Measurements from ENCODE around the gene SMIM5. TPM values are rescaled to one million over a fixed set of nuclear protein-coding genes. Genes with fewer than 3 reads are reported as not detected.

Gene SMIM5
- total RNA-seq, 1 experiment from 2014 or later, result 0.24 TPM

DNA sequence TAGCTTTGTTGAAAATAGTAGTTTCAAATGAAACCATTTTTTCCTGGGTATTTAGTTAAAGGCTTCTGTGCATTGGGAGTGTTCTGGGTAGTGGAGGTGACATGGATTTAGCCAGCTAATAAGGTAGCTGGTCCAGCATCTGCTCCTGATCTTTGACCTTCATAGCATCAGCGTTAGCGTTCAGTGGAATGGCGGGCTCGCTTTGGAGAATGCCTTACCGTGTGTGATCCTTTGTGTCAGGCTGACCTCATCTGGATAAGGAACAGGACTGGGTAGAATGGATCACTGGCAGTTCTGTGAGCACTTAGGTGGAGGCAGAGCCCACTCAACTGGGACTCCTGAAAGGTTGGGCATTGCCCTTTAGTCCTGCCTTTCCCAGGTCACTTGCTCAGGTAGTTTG is 37.6 kb downstream of the SMIM5 start:
- peaks cover 12 to 54% (median 53%) of the 10 kb centered on the region in 3 experiments; a peak in 6 of 7 replicates for H3K36me3 Mint-ChIP-seq (ENCODE audit: insufficient read depth in 1 of 3, low read depth in 3 of 3)

More for the DNA sequence above, 37.6 kb downstream of the SMIM5 start:
- Histone ChIP-seq H3K56ac (ENCODE audit: insufficient read length, low read depth, low read length) (no peak overlapping the region), H2BK12ac (ENCODE audit: insufficient read length, low read depth, low read length) (no peak overlapping the region), H3K79me1 (ENCODE audit: insufficient read depth, low read depth, low read length, poor library complexity, severe bottlenecking) (peaks cover 3% of the 10 kb centered on the region), H3K9ac (ENCODE audit: extremely low read depth, insufficient read length, low read length) (no peak overlapping the region), H3K27ac (ENCODE audit: insufficient read length, low read depth, low read length) (no peak overlapping the region), H3K9me3 (ENCODE audit: control insufficient read depth, low read depth, low read length) (no peaks in the 10 kb centered on the region), H3K4me2 (ENCODE audit: insufficient read depth, insufficient read length, low read length) (no peak overlapping the region), H2BK5ac (ENCODE audit: insufficient read length, low read length) (no peak overlapping the region), H3K4ac (ENCODE audit: low read depth, low read length) (no peak overlapping the region), H2AFZ (ENCODE audit: low read length) (no peak overlapping the region), H4K8ac (replicated peaks; ENCODE audit: insufficient read length, low read depth, low read length) (no peak overlapping the region), H3K79me2 (ENCODE audit: insufficient read depth, low read length) (peaks cover 17% of the 10 kb centered on the region; the same call in 1 of the 2 replicates), H3K23ac (ENCODE audit: insufficient read length, low read depth, low read length) (no peak overlapping the region), H3K18ac (ENCODE audit: insufficient read length, low read depth, low read length) (no peak overlapping the region), H3T11ph (ENCODE audit: low read length) (no peak overlapping the region), H3K4me1 (ENCODE audit: insufficient read depth, low read length) (no peaks in the 10 kb centered on the region), H2BK20ac (ENCODE audit: low read depth, low read length, poor library complexity, severe bottlenecking) (no peak overlapping the region), H3K14ac (ENCODE audit: insufficient read depth, low read length) (no peak overlapping the region), H3K27me3 (ENCODE audit: insufficient read depth, low read length) (no peaks in the 10 kb centered on the region), H2BK15ac (ENCODE audit: low read depth, low read length) (no peak overlapping the region), H4K5ac (ENCODE audit: insufficient read length, low read depth, low read length) (no peak overlapping the region), H2BK120ac (ENCODE audit: low read depth, low read length, poor library complexity, severe bottlenecking) (no peak overlapping the region), H2AK5ac (ENCODE audit: insufficient read length, low read length) (no peak overlapping the region), H3K23me2 (ENCODE audit: insufficient read length, low read depth, low read length, poor library complexity, severe bottlenecking) (peaks cover 4% of the 10 kb centered on the region), H4K20me1 (ENCODE audit: control insufficient read depth, insufficient read depth, insufficient read length) (no peaks in the 10 kb centered on the region), H4K91ac (ENCODE audit: insufficient read length, low read depth, low read length) (no peak overlapping the region)
- H3K9me3 Mint-ChIP-seq, result no peaks in the 10 kb centered on the region
- DNase-seq, result no peak
- TF ChIP-seq, protein P1, sequence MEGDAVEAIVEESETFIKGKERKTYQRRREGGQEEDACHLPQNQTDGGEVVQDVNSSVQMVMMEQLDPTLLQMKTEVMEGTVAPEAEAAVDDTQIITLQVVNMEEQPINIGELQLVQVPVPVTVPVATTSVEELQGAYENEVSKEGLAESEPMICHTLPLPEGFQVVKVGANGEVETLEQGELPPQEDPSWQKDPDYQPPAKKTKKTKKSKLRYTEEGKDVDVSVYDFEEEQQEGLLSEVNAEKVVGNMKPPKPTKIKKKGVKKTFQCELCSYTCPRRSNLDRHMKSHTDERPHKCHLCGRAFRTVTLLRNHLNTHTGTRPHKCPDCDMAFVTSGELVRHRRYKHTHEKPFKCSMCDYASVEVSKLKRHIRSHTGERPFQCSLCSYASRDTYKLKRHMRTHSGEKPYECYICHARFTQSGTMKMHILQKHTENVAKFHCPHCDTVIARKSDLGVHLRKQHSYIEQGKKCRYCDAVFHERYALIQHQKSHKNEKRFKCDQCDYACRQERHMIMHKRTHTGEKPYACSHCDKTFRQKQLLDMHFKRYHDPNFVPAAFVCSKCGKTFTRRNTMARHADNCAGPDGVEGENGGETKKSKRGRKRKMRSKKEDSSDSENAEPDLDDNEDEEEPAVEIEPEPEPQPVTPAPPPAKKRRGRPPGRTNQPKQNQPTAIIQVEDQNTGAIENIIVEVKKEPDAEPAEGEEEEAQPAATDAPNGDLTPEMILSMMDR (conservative IDR thresholded peaks at IDR 0.05), result no peak
- peaks cover 5 to 9% of the 10 kb centered on the region in 2 experiments for H3K4me1 Mint-ChIP-seq
- no CpG with 5 or more reads among the region's 5 CpGs for WGBS (ENCODE audit: extremely low coverage, insufficient read length, low lambda C conversion rate)
- 0 out of 7 replicates have a peak overlapping the region, but pooled peaks of 1 of the 3 experiments have one; percentile 54 for H3K27ac Mint-ChIP-seq
- H3K27me3 Mint-ChIP-seq (ENCODE audit: low read depth), result no peaks in the 10 kb centered on the region
- H3K4me3 Mint-ChIP-seq, result no peak overlapping the region

All from H9 (cell line).